NCI-H446 treated with DMSO at 0.1 percent for 48 hours (cell line): ENCODE data around the gene PRR13.
A peak's percentile ranks its signal among the peaks of the same experiment; 100 is the strongest.
"Not testable (repeated sequence)": the region's sequence is repeated elsewhere in the genome, so short reads cannot be mapped to it uniquely, and the experiment has no call there.

Experiments
- DNase-seq: peaks from one replicate; lab custom pipeline; 2025; lab: John Stamatoyannopoulos, UW

PRR13 gene

DNA sequence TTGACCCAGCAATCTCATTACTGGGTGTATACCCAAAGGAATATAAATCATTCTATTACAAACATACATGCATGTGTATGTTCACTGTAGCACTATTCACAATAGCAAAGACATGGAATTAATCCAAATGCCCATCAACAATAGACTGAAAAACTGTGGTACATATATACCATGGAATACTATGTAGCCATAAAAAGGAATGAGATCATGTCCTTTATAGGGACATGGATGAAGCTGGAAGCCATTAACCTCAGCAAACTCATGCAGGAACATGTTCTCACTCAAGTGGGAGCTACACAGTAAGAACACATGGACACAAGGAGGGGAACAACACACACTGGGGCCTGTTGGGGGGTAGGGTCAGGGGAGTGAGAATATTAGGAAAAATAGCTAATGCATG is 2.0 kb upstream of the PRR13 start:
- not testable (repeated sequence) for DNase-seq

DNA sequence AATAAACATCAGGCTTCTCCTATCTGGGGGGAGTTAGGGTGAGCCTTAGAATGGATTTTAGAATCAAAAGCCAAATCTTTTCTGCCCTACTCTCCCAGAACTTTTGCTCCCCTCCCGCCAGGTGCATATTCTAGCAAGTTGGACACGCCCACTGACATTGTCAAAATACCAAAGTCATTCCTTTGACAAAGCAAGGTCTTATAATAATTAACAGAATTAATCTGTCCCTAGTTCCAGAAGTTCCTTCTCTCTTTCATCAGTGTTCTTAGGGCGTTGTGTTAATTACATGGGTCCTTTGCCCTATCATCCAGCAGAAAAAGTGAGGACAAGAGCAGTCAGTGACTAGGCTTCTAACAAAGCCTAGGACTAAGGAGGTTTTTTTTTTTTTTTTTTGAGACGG is 2.4 kb downstream of the PRR13 start:
- no peak for DNase-seq

DNA sequence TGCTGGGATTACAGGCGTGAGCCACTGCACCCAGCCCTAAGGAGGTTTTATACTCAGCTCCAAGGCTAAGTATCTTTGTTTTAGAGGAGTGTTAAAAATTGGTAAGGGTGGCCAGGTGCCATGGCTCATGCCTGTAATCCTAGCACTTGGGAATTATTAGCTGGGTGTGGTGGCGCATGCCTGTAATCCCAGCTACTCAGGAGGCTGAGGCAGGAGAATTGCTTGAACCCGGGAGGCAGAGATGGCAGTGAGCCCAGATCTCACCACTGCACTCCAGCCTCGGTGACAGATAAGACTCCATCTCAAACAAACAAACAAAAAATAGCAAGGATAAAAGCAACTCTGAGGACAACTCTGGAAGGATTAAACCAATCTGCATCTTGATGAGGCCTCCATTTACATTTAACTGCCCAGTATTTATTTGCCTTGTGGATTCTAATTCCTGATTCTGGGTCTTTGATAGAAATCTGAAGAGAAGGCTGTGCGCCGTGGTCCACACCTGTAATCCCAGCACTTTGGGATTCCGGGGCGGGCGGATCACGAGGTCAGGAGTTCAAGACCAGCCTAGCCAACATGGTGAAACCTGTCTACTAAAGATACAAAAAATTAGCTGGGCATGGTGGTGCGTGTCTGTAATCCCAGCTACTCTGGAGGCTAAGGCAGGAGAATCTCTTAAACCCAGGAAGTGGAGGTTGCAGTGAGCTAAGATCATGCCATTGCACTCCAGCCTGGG is 3.2 kb downstream of the PRR13 start:
- not testable (repeated sequence) for DNase-seq

DNA sequence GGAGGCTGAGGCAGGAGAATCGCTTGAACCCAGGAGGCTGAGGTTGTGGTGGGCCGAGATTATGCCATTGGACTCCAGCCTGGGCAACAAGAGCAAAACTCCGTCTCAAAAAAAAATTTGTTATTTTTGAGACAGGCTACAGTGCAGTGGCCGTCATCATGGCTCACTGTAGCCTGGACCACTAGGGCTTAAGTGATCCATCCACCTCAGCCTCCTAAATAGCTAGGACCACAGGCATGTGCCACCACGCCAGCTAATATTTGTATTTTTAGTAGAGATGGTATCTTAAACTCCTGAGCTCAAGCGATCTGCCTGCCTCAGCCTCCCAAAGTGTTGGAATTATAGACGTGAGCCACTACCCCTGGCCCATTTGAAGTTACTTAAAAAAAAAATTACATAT is 9.4 kb downstream of the PRR13 start:
- DNase-seq: no peak

DNA sequence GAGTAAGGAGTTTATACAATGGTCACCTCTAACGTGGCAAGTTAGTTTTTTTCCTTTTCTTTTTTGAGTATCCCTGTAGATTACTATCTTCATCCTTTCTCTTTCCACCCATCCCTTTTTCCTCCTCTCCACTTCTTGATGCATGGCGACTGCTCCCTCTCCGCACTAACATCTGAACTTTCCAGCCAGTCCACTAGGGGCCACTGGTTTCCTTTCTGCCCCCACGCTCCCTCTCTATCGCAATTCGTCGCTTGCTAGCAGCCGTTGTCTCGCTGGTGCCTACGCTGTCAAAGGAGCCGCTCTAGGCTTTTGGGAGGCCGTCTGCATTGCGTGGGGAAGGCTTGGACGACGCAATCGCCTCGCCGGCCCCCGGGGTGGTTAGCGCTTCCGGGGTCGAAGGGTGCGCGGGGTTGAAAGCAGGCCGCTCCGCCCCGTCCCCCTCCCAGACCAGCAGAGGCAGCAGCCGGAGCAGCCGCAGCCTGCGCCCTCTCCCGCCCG is 10.2 kb downstream of the PRR13 start, which contains the start of gene PCBP2:
Gene PCBP2, plus strand, starts transcription at position 442 of the 498 bp plus-strand sequence. CDS start 2,699 bp downstream, outside the sequence.
- DNase-seq: peak; percentile 99

DNA sequence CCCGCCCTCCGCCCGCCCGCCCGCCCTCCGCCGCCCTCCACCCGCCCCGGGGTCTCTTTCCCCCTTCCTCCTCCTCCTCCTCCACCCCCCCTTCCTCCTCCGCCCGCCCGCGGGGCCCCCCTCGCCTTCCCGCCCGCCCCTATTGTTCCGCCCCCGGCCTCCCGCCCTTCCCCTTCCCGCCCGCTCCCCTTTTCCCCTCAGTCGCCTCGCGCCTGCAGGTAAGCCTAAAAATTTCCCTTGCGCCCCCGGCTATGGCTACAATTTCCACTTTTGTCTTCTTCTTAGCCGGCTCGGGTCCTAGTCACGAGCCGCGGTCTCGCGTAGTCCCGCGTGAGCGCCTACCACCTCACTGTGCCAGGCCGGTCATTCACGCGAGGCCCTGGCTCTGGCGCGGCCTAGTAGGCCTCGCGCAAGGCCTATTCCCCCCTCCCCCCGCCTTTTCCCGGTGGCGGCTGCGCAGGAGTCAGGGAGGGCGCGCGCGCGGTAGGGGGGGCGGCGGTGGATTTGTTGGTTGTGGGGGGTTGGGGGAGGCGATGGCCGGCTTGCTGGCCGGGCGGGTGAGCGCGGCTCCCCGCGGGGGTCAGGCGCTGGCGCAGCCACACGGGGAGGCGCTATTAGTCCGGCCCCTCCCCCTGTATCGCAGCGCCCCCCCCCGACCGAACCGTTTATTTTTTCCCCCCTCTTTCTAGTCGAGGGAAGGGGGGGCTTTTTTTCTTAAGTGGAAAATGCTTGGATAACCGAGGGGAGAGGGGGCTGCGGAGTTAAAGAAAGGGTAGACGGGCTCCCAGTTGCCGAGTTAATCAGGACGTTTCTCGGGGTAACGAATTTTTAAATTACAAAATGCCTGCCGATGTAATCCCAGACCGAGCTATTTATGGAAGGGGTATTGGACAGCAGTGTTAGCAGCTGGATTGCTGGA is 10.9 kb downstream of the PRR13 start:
- DNase-seq: peak; percentile 30

DNA sequence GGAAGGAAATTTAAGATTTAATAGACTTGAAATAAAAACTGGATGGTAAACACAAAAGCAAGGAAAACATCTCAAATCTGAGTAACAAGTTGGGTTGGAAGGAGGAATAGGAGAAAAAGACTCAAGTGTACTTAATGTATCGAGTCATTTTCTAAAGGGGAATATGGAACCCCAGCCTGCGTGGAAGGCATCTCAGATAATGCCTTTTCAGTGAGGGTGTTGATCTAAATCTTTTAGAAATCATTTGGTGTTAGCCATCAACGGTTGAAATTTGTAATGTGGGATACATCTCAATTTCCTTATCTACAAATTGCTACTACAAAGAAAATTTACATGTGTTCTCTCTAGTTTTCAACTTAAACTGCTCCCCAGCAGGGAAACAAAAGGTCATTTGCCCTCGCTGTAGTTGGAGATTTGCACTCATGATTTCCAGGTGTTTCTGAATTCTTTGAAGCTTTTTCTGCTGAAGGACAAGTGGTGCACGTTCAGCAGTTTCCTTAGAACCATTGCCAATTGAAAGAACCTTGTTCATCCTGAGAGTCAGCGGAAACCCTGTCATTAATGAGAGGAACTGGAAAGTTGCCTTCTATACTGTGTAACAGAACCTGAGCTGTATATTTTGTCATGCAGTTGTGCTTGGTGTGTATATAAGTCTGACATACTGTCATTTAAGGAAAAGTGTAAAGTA is 12.6 kb downstream of the PRR13 start:
- DNase-seq: no peak

DNA sequence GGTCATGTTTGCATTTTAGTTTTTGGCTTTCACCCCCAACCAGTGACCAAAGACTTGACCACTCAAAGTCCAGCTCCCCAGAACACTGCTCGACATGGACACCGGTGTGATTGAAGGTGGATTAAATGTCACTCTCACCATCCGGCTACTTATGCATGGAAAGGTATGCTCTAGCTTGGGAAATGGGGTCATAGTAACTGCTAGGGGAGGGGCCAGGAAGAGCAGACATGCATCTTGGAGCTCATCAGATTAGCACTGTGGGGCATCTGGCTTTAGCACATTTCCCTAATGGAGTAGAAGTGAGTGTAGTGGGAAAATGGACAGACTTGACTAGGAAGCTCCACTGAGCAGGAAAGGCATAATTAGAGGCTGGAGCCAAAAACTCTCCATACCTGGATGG is 13.2 kb downstream of the PRR13 start:
- DNase-seq: no peak

DNA sequence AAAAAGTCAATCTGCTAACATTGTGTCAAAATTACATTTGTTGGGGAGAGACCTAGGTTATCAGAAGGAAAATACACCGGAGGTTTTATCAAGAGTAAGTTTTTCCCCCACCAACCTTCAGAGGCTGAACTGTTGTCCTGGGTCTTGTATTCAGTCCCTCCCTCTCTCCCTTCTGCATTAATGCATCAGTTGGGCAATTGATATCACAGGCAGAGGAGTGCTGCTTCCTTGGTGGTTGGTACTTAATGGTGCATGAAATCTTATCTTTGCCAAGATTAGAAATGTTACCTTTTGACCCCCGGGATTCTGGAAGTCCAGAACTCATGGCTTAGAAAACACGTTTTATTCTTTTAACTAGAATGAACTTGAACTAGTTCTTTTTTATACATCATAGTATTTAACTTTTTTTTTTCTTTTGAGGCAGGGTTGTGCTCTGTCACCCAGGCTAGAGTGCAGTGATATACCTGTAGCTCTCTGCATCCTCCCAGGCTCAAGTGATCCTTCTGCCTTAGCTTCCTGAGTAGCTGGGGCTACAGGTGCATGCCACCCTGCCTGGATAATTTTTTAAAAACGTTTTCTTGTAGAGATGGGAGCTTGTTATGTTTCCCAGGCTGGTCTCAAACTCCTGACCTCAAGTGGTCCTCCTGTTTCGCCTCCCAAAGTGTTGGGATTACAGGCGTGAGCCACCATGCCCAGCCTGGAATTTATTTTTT is 15.3 kb downstream of the PRR13 start:
- no peak for DNase-seq

DNA sequence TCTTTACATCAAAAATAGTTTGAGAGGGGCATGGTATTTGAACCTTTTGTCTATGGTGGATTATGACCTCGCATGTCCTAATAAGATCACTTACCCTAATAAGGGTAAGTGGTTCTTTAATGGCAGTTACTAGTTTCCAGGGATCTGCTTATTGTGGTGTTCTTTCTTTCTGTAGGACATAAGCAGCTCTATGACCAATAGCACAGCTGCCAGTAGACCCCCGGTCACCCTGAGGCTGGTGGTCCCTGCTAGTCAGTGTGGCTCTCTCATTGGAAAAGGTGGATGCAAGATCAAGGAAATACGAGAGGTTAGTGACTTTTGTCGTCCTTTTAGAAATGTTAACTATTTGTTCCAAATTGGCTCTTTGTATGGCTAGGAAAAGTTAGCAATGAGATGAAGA is 17.6 kb downstream of the PRR13 start:
- DNase-seq: no peak

DNA sequence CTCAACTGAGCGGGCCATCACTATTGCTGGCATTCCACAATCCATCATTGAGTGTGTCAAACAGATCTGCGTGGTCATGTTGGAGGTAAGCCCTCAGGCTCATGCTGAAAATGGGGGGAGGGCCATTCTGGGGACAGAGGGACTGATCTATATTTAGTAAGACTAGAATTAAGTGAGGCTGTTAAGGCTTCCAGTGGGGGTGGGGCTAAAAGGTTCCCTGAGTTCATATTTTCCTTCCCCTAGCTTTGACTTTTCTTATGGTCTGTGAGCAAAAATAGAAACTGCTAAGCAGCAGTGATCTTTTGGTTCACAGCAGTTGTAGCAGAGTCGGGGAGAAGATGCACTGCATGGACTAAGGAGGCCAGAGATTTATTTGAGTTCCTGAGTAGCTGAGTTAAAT is 19.5 kb downstream of the PRR13 start:
- no peak for DNase-seq

DNA sequence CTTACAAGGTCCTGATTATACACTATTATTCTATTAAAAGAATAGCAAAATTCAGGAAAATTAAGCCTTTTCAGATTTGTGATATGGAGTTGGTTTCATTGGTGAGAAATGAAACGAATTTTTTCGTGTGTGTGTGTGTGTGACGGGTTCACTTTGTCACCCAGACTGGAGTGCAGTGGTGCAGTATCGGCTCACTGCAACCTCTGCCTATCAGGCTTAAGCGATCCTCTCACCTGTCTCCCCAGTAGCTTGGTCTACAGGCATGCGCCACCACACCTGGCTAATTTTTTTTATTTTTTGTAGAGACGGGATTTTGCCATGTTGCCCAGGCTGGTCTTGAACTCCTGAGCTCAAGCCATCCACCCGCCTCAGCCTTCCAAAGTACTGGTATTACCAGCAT is 20.1 kb downstream of the PRR13 start:
- no peak for DNase-seq

DNA sequence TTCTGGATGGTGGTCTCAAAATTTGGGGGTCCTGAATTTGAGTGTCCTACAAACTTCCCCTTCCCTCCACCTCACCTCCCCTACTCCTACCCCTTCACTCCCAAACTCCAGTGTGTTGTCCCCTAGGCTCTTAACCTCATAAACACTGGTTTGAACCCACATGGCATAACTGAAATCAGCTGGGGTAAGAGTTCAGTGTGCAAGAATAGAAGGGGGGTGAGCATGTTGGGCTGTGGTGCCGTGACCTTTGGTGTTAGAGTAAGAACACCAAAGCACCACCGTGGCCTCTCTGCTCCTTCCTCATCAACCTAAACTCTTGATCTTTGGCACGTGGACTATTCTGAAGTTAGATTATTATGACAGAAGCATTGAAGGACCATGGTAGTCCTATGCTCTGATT is 21.4 kb downstream of the PRR13 start:
- no peak for DNase-seq

DNA sequence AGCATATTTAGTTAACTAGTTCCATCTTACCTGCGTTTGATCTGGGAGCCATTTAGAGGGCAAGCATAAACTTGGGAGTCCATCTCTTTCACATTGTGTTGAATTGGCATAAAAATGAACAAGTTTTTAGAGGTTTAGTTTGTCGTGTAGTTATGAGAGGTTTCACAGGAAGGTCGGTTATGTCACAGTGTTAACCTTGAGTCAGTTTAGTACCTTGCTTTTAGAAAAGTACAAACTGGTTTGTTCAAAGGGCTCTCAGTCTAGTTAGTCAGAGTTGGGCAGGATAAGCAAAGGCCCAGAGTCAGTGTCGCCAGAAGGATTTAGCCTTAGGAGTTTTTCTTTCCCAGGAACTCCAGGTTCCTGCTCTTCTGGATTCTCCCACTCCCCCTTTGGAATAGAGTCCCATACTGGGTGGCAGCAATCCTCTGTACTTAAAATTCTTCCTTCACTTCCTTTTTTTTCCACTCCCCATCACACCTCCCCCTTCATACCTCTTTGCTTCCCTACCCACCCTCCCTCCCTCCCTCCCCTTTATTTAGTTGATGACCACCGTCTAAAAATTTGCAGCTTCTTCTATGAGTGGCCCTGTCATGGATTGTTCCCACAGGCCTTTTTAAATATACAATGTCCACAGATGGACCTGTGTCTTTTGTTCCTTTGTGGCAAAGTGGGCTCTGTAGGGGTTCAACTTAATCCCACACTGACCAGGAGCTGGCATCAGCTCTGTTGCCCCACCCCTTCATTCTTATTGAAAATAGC is 22.4 kb downstream of the PRR13 start:
- DNase-seq: no peak

DNA sequence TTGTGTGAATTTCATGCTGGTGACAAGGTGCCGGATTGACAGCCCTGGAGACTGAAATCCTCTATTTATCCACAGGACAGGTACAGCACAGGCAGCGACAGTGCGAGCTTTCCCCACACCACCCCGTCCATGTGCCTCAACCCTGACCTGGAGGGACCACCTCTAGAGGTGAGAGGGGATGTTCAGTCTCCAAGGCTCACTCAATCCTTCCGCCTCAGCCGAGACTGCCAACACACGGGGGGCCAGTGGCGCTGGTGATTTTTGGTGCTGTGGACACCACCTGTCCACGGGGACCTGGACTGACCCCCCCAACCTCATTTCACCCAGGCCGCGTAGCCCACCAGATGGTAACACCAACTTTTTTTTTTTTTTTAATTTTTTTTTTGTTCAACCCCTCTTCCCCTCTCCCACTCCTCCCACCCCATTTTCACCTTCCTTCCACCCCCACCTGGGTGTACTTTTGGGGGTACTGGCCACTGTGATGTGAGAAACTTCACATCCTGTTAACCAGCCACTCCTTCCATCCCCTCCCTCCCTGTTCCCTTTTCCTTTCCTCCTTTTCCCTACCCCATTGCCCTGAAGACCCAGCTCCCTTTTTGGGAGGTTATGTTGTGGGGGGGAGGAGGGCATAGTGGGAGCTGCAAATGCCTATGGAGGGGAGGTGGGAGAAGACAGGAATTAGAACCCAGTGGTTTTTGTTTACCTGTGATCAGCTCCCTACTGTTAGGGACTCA is 23.3 kb downstream of the PRR13 start:
- no peak for DNase-seq

DNA sequence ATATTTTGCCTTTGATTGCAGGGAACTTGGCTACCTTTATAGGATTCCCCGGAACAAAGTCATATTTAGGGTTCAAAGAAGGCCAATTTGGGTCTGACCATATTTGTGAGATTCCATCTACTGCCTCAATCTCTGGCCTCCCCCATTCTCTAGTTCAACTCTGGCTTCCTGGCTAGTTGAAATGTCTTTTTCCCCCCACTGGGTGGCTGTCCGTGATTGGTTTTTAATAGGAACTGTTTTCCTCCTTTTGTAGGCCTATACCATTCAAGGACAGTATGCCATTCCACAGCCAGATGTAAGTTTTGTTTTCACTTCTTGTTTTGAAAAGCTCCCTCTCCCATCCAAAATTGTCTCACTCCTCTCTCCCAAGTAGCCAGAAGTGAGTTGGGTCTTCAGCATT is 24.1 kb downstream of the PRR13 start:
- no peak for DNase-seq

DNA sequence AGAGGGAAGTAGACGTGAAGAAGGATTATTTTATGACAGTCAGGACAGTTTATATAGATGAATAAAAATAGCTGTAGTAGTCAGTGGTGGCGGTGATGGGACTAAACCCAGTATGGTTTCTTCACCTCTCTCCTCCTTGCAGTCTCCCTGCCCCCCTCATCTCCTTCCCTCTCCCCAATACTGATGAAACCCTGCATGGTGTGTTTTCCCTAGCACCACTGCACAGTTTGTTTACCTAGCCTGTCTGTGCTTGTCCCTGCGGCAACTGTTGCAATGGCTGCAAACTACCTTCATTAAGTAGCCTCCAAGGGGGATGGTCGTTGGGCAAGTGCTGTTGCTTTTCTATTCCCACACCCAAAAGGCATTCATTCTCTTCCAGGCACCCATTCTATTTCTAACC is 25.1 kb downstream of the PRR13 start:
- DNase-seq: no peak

DNA sequence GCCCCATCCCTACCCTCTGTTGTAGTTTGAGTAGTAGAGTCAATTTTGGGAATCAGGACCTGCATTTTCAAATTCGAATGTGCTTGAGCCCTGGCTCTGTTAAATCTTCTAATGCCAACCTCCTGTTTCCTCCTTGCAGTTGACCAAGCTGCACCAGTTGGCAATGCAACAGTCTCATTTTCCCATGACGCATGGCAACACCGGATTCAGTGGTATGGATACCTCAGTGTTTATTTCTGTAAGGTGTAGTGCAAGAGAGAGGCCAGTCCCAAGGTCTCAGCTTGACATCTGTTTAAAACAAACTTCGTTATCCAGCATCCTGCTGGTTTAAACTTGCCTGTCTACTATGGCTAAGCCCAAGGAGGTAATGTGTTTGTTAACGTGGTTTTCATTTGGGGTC is 25.5 kb downstream of the PRR13 start:
- no peak for DNase-seq

DNA sequence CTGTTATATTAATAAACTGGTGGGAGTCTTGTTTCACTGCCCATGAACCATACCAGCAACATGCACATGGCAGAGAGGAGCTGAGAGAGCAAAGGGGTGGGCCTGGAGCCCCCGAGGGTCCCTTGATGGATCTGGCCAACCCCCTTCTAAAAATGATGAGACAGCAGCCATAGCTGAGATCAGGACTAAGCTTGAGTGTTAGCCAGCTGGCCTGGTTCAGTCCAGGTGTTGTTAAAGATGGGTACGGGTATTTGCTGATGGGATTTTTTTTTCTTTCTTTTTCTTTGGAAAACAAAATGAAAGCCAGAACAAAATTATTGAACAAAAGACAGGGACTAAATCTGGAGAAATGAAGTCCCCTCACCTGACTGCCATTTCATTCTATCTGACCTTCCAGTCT is 26.3 kb downstream of the PRR13 start:
- no peak for DNase-seq

DNA sequence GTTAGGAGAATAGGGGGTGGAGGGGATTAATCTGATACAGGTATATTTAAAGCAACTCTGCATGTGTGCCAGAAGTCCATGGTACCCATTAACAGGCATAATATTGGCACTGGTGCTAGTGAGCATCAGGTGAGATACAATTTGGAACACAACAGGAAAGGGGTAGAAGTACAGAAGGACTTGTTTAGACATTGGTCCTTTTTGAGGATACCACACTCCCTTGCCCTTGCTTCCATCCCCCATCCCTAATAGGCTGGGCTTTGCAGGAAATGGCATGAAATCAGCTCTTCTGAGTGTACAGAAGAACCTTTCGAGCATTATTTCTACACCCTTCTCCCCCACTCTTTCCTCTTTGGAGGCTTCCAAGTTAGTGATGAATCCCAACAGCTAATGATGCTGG is 26.7 kb downstream of the PRR13 start:
- no peak for DNase-seq
